ENCODE measurements around the gene SSR3. TPM values are rescaled to one million over a fixed set of nuclear protein-coding genes. Genes with fewer than 3 reads are reported as not detected.

The SSR3 gene
- total and polyA plus RNA-seq, 2 donors (not counting 1 experiment from before 2014, with no cell fraction given) = 159 to 355 TPM

DNA sequence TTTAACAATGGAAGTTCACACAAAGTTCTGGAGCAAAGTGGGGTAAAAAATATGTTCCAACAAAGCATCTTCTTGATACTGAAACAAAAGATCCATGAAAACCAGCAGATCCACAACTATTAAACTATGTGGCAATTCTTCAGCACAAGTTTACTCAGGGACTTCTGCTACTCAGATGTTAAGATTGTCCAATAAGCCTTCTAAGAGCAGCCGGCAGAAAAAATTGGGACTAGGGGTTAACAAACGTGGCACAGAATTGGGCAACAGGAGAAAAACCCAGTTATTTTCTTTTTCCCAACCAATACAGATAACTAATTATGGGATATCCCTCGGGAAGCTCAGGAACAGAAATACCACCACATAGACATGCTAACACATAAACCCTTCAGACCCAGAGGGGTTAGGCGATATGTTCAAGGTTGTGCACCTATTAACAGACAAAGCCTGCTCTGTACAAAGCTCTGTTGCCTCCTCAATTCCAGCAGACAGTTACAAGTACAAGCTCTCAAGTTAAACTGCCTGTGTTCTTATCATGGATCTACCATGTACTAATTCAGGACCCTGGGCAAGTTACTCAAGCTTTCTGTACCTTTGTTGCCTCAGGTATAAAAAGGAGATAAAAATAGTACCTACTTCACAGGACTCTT lies 6.8 kb downstream of the SSR3 start:
- H3K4me2 ChIP-seq (ENCODE audit: extremely low read depth, insufficient read depth, low read length) = peak overlapping the region; percentile 30
- peak overlapping the region; percentile 44 for H3K27ac ChIP-seq (ENCODE audit: insufficient read depth, low read length)
- H3K4me3 ChIP-seq (replicated peaks in 1 of 4; ENCODE audit: control extremely low read depth in 1 of 4, insufficient read depth in 1 of 4, low read depth in 3 of 4, low read length in 4 of 4) = no peak overlapping the region
- no peak for DNase-seq (ENCODE audit: low read depth in 2 of 2)
- H2AFZ ChIP-seq (ENCODE audit: low read length) = no peak overlapping the region
- H3K27me3 ChIP-seq (ENCODE audit: control insufficient read depth, insufficient read depth, low read length) = no peaks in the 10 kb centered on the region
- TF ChIP-seq EZH2 (IDR thresholded peaks at IDR 0.05; ENCODE audit: low read length, missing control alignments) = no peak
- no peak for TF ChIP-seq CTCF (conservative IDR thresholded peaks at IDR 0.05 in 1 of 2, IDR thresholded peaks at IDR 0.05 in 1 of 2; ENCODE audit: low read depth in 1 of 2, low read length in 2 of 2)
- peaks cover 13% of the 10 kb centered on the region for H3K36me3 ChIP-seq (ENCODE audit: control insufficient read depth, insufficient read depth, low read length)
- no peak overlapping the region for H3K9ac ChIP-seq (ENCODE audit: insufficient read depth, low read length)
- H3K4me1 ChIP-seq (ENCODE audit: control insufficient read depth, extremely low read depth, insufficient read depth, low read length) = peaks cover 8% of the 10 kb centered on the region
- peaks cover 94% of the 10 kb centered on the region for H3K79me2 ChIP-seq (ENCODE audit: control insufficient read depth, insufficient read depth, low read length)
- no peaks in the 10 kb centered on the region for H4K20me1 ChIP-seq (ENCODE audit: control insufficient read depth, extremely low read depth, insufficient read depth, low read length)
- no peaks in the 10 kb centered on the region for H3K9me3 ChIP-seq (ENCODE audit: control insufficient read depth, insufficient read depth, low read depth, low read length)

DNA sequence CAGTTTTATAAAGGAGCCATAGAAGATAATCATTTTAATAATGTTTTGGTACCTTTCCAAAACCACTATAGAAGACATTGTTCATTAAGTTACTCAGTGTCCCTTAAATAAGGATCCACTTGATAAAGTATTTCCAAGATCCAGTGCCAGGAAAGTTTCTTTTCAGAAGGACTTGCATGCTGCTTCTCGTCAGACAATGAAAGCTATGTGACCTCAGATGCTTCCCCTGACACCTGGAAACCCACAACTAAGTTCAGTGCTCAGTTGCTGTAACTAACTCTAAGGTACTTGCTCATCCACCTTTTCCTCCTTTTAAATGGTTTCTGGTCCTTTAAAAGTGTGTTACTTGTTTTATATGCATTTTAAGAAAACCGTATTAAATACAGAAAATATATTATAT lies 7.3 kb downstream of the SSR3 start:
- Histone ChIP-seq H3K27me3 (ENCODE audit: control insufficient read depth, insufficient read depth, low read length) (no peaks in the 10 kb centered on the region), H3K79me2 (ENCODE audit: control insufficient read depth, insufficient read depth, low read length) (peaks cover 88% of the 10 kb centered on the region), H3K4me2 (ENCODE audit: extremely low read depth, insufficient read depth, low read length) (no peak overlapping the region), H3K36me3 (ENCODE audit: control insufficient read depth, insufficient read depth, low read length) (peaks cover 12% of the 10 kb centered on the region), H2AFZ (ENCODE audit: low read length) (no peak overlapping the region), H3K9ac (ENCODE audit: insufficient read depth, low read length) (no peak overlapping the region), H3K4me1 (ENCODE audit: control insufficient read depth, extremely low read depth, insufficient read depth, low read length) (peaks cover 8% of the 10 kb centered on the region), H4K20me1 (ENCODE audit: control insufficient read depth, extremely low read depth, insufficient read depth, low read length) (no peaks in the 10 kb centered on the region), H3K4me3 (replicated peaks in 1 of 4; ENCODE audit: control extremely low read depth in 1 of 4, insufficient read depth in 1 of 4, low read depth in 3 of 4, low read length in 4 of 4) (no peak overlapping the region), H3K27ac (ENCODE audit: insufficient read depth, low read length) (peak overlapping the region; percentile 44), H3K9me3 (ENCODE audit: control insufficient read depth, insufficient read depth, low read depth, low read length) (no peaks in the 10 kb centered on the region)
- TF ChIP-seq CTCF (conservative IDR thresholded peaks at IDR 0.05 in 1 of 2, IDR thresholded peaks at IDR 0.05 in 1 of 2; ENCODE audit: low read depth in 1 of 2, low read length in 2 of 2) = no peak
- no peak for TF ChIP-seq EZH2 (IDR thresholded peaks at IDR 0.05; ENCODE audit: low read length, missing control alignments)
- DNase-seq (ENCODE audit: low read depth in 2 of 2) = peak in 1 of 2 donors; percentile 90

DNA sequence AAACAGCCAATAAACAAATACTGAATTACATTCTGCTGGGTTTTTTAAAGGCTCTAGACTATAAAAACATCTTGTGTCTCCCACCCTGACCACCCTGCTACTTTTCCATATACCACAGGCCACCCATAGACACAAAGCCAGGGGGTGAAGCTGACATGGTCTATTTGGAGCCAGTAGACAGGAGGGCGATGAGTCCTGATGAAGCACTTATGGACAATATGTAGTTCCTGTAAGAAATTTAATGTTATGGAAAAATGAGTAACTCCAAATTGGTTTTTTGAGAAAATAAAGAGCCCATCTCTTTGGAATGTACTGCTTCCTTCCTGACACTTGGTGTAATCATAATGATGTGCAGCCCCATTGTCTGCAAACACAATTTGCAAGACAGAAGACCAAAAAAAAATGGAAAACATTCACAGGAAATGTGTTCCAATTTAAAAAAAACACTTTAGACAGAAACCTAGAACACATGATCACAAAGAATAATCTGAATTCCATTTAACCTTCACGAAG lies 11.8 kb downstream of the SSR3 start:
- H3K9ac ChIP-seq (ENCODE audit: insufficient read depth, low read length) = no peak overlapping the region
- H3K36me3 ChIP-seq (ENCODE audit: control insufficient read depth, insufficient read depth, low read length) = peaks cover 9% of the 10 kb centered on the region
- no peaks in the 10 kb centered on the region for H3K9me3 ChIP-seq (ENCODE audit: control insufficient read depth, insufficient read depth, low read depth, low read length)
- H3K79me2 ChIP-seq (ENCODE audit: control insufficient read depth, insufficient read depth, low read length) = peaks cover 44% of the 10 kb centered on the region
- H2AFZ ChIP-seq (ENCODE audit: low read length) = no peak overlapping the region
- no peaks in the 10 kb centered on the region for H3K4me1 ChIP-seq (ENCODE audit: control insufficient read depth, extremely low read depth, insufficient read depth, low read length)
- no peak for DNase-seq (ENCODE audit: low read depth in 2 of 2)
- H3K27ac ChIP-seq (ENCODE audit: insufficient read depth, low read length) = no peak overlapping the region
- H3K4me3 ChIP-seq (replicated peaks in 1 of 4; ENCODE audit: control extremely low read depth in 1 of 4, insufficient read depth in 1 of 4, low read depth in 3 of 4, low read length in 4 of 4) = no peak overlapping the region
- no peaks in the 10 kb centered on the region for H4K20me1 ChIP-seq (ENCODE audit: control insufficient read depth, extremely low read depth, insufficient read depth, low read length)
- H3K4me2 ChIP-seq (ENCODE audit: extremely low read depth, insufficient read depth, low read length) = no peak overlapping the region
- TF ChIP-seq CTCF (conservative IDR thresholded peaks at IDR 0.05 in 1 of 2, IDR thresholded peaks at IDR 0.05 in 1 of 2; ENCODE audit: low read depth in 1 of 2, low read length in 2 of 2) = no peak
- H3K27me3 ChIP-seq (ENCODE audit: control insufficient read depth, insufficient read depth, low read length) = no peaks in the 10 kb centered on the region
